GM21717 (cell line): ENCODE results near the gene SNW1.
"Not testable (repeated sequence)": the region's sequence is repeated elsewhere in the genome, so short reads cannot be mapped to it uniquely, and the experiment has no call there.

Experiments used
- ATAC-seq: cut with Tn5 transposase; IDR thresholded peaks from one replicate; pipeline ENCODE4 v1.9.1; 2021; ENCODE audit warnings: mild to moderate bottlenecking, moderate library complexity; ENCODE audit not compliant: unreplicated experiment

Gene SNW1

DNA sequence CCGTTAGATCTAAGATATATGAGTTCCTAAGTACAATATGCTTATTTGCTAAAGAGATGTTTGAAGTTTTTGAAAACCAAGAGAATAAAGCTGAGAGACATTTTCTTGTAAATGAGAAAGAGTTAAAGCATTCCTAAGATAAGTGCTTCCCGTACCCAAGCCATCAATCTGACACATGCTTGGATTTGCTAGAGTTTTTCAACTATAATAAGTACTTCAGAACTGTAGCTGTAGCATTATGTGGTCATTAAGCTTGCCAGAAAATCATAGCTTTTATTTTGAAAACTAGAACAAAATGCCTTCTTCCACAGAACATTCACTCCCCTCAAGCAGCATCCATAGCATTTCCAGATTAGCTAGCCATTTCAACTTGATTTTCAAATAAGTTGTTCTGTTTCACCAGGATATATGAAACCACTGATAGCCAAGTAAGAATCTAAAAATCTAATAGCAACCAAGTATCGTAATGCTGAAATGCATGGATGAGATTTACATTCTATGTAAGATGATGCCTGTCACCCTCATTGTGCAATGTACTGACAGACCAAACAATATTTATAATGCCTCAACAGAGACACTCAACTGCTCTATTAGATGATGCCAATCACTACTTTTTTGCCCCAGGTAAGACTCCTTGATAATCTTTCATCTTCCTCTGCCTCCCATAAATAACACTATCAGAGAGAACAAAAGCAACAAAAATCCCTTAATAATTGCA, 8.0 kb downstream of the SNW1 start:
- ATAC-seq: no peak

DNA sequence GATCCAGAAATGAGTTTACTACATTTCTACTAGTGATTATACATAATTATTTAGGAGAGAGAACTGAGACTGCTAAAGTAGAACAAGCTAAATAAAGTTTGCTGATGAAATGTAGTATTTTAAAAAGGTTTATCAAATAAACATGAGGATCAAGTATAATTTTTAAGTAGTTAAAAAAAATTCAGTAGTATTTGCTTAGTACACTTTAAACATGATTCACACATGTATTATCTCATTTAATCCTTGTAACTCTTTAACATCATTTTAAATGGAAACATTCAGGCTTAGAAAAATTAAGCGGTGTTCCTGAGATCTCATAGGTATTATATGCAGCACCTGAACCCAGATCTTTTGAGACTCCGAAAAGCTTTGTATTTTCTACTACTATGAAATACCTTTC, 8.7 kb downstream of the SNW1 start:
- no peak for ATAC-seq

DNA sequence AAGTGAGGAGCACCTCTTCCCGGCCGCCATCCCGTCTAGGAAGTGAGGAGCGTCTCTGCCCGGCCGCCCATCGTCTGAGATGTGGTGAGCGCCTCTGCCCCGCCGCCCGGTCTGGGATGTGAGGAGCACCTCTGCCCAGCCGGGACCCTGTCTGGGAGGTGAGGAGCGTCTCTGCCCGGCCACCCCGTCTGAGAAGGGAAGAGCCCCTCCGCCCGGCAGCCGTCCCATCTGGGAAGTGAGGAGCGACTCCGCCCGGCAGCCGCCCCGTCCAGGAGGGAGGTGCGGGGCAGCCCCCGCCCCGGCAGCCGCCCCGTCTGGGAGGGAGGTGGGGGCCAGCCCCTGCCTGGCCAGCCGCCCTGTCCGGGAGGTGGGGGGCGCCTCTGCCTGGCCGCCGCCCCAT, 13.5 kb downstream of the SNW1 start:
- ATAC-seq: not testable (repeated sequence)

DNA sequence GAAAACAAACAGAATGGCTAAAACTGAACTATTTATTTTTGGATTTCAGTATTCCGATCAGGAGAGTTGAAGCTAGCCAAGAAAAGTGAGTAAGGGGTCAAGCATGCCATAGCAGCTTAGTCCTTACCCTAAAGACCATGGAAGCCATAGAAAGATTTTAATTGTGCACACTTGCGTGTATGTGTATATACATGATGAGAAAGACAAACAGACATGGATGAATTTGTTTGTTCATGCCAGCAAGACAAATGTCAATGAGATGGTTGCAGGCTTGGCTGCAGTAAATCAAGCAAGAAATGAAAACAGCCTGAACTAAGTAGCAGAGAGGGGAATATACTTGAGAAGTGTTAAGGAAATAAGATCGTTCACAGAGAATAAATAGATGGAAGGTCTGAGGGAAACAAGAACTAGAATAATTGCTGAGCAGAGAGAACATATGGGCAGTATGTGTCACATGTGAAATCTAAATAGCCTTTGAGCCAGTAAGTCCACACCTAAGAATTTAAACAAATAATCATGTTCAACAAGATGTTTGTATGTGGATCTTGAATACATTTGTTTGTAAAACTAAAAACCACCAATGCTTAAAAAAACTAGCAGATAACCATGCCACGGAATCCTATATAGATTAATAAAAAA, 14.8 kb downstream of the SNW1 start:
- no peak for ATAC-seq

DNA sequence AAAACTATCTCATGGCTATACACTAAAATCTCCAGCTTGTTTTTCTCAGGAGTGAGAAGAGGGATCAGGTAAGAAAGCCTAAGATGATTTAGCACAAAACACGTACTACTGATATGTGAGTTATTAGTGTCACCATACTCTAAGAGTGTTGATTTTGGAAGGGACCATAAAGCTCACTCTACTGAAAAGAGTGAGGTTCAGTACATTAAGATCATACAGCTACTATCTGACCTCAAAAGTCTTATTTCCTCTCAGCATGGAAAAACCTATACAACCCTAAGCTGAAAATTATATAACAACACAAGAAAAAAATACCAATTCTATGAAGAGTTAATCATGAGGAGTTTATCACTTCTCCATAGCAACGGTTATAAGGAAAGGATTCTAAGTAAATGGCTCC, 19.5 kb downstream of the SNW1 start:
- ATAC-seq: no peak

DNA sequence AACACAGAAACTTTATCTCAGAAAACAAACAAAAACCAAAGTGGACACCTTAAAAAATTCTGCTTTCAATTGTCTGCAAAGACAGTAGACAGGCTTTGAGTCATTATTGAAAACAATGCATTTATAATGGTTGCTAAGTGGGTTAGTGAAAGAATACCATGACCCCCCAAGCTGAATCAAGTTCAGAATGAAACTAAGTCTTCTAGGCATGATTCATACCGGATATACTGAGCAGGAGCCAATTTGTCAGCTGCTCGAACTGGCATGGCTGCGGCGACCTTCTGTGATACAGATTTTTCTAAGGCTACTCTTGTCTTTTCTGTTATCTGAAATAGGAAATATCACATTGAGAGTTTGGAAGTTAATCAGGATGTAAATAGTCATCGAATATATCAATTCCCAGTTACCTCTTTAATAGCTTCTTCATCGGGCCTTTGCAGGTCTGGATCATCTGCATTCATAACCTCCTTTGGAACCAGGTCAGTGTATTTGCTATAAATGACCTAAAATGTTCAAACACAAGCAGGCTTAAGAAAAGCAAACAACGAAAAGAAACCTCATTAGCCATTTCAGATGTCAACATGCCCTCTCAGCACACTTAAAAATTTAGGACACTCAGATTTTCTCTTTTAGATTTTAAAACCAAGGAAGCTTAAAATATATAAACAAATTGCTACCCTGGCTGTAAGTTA, 22.3 kb downstream of the SNW1 start:
- ATAC-seq: no peak

DNA sequence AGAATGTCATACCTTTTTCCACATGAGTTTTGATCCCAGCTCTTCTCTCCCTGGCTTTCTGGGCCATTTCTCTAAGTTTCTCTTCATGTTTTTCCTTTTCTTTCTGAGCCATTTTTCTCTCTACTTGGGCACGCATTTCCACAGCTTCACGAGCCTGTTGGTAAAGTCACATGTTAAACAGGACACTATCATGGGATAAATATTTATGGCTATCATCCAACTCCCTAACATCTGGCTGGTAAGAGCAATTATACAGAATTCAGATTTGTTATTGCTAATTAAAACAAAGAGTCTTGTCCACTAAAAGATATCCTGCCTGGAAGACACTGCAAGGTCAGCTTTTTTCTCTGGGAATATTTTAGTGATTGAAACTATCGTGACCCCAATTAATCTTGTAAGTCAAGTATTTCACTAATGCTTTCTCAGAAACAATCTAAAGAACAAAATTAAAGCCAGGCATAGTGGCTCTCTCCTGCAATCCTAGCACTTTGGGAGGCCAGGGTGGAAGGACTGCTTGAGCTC, 29.9 kb downstream of the SNW1 start:
- ATAC-seq: no peak

DNA sequence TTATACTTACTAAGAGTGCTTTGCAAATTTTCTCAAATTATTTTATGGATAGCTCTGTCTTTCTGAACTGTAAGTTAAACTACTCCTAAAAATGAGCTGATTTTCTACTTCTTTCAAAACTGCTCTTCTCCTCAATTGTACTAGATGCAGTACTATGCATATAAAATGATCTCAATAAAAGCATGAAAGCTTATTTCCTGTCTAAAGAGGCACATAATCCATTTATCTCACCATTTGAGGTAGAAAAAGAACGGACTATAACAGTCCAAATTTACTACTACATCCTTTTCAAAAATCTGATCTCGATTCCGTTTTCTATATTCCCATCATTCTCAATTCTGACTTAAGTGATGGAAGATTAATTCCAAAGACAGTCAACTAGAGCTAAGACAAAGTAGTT, 38.7 kb downstream of the SNW1 start:
- no peak for ATAC-seq

DNA sequence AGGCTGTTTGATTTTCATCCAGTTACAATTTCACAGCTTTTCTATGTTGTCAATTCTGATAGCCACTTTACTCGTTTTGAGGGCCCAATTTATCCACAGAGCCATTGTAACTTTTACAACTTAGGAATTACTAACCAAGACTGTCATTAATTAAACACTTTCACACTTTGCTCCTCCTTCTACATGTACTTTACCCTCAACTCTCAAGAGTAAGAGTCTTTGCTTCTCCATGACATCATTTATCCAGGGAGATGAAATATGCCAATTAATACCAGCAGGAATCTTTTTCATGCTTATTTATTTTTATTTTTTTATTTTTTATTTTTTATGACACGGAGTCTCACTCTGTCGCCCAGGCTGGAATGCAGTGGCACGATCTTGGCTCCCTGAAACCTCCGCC, 39.5 kb downstream of the SNW1 start:
- ATAC-seq: no peak

DNA sequence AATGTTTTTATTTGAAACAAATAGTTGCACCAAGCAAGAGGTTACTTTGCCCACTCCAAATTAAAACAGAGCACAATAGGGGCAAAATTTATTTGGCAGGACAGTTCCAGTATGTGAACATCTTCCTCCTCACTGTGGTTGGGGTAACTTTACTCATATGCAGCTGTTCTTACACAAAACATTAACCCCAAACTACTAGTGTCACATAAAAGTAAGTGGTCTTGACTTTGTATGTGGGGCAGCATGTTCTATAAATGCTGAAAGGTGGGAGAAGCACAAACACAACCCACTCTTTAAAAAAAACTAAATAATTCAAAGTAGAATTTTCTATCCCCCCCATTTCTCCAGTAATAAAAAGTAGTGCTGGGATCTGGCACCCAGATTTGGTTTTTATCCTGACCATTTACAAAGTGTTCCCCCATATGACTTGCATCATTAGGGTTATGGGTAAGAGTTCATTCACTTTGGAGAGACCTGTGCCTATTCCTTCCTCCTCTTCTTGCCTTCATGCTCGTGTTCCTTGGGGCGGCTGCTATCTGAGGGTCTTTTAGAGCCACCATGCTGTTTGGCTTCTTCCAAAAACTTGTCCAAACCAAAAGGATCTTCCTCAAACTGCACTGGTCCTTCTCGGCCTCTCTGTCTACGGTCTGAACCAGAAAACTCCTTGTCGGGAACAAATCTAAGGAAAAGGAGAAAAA, 43.2 kb downstream of the SNW1 start:
- no peak for ATAC-seq

DNA sequence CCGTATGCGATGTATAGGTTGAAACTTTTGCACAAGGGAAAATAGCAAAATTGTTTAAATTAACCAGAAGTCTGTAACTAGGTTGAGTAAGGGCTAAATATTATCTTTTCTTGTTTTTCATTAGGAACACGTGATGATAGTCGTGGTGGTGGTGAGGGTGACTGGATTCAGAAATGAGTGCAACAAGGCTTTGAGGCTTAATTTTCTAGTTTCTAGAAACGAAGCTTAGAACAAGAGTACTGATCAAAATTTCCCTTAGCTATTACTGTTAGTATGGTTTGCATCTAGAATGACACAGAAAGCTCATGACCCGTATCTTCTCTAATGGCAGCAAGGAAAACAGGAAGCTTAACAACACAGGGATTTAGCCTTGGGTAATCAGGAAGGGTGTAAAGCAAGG, 46.0 kb downstream of the SNW1 start:
- ATAC-seq: no peak

DNA sequence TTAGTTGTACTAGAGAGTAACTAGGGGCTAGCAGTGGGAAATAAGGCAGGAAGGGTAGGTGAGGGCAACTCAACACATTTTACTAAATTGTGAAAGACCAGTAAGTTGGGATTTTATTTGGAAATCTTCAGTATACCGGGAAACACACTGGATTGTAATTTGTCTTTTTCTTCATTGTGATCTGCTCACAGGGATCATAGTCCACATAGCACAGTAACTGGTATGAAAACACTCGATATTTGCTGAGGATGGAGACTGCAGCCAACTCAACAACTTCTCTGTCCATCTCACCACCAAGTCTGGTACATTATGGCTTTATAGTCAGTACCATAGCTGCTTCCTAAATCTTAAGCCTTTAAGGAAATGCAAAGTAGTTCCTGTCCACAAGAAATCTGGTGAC, 50.6 kb downstream of the SNW1 start:
- ATAC-seq: no peak

DNA sequence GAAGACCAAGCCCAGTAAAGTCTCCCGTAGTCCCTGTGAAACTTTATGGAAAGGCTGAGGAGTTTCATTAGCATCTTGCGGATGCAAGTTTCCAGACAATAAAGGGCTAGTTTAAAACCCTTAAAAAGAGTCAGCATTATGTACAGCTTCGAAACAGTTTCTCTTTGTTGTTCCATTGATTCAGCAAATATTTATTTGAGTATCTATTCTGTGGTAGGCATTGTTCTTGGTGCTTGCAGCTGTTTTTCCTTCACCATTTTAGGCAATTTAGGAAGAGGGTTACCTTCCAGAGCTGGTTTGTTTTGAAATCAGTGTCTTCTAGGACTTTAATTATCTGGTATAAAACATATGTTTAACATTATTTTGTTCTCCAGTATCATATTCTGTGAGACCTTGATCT, 51.5 kb downstream of the SNW1 start:
- ATAC-seq: no peak

DNA sequence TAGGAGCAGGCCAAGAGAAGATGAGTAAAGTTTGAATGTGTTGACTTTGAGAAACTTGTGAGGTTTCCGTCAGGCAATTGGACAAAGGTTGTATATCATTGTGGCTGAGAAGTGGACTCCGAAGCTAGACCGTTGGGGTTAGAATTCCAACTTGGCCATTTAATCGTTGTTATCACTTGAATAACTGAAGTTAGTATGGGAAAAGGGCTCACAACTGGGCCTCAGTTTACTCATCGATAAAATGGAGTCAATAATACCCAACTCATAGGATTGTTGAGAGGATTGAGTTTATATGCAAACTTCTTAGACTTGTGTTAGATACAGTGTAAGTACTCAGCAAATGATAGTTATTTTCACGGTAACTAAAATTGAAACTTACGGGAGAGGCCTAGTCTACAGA, 52.2 kb downstream of the SNW1 start:
- no peak for ATAC-seq

DNA sequence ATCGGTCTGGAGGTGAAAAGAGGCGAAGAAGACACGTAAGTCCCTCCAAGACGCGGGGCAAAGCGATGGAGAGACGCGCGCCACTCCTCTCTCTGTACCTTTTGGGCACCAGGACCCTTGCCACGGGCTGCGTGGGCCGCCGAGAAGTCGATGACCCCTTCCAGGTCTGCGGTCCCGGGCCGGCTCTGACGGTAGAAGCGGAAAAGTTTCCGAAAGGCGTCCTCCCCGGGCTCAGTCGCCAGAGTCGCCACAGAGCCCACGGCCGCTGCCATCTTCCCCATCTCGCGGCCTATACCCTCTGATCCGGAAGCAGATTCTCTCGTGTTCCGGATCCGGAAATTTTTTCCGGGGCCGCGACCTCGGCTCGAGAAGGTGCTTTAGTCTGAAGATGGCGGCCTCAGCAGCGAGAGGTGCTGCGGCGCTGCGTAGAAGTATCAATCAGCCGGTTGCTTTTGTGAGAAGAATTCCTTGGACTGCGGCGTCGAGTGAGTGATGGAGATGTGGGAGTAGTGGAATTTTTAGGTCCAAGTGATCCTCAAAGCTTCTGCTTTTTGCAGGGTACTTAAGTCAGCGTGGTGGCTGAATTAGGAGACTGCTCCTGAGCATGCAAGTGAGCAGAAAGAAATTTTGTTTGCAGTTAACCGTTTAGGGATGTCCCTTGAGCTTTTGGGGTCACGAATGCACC, 53.1 kb downstream of the SNW1 start, which contains the start of the genes ALKBH1 and SLIRP:
Gene ALKBH1 (minus strand): TSS at position 300 of the 685 bp plus-strand sequence. CDS start 19 bp downstream, at position 281.
Gene SLIRP (plus strand): TSS at position 380 of the 685 bp plus-strand sequence. CDS start 9 bp downstream, at position 389.
- peak; percentile 98 for ATAC-seq

DNA sequence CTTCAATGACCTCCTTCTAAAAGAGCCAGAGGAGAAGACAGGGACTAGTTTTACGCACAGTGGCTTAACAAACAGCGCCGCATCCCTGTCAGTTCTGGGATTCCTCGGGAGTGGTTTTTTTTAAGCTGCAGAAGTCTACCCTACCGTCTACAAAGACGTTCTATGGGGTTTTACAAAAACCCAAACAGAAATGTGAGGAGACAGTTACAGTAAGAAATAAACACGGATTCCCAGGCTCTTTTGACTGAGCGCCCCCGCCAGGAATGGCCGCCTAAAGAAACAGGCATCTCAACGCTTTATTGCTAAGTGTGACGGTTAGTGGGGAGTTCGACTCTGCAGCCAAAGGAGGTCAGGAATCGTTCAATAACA, 53.6 kb downstream of the SNW1 start:
- ATAC-seq: peak; percentile 19

DNA sequence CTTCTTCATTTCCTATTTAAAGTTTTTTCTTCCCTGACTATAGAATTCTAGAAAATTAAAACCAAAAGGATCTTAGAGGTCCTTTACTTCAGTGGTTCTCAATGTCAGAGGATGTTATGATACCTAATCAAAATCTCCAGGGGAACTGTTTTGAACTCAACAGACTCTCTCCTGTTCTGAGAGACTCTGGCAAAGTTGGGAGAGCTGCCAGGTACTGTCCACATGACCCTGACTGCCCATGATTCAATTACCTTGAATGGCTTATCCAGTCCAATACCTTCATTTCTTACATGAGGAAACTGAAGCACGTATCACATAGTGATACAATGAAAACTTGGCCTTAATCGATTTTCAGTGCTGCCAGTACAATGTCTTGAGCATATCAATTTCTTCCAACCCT, 69.7 kb downstream of the SNW1 start:
- ATAC-seq: no peak

DNA sequence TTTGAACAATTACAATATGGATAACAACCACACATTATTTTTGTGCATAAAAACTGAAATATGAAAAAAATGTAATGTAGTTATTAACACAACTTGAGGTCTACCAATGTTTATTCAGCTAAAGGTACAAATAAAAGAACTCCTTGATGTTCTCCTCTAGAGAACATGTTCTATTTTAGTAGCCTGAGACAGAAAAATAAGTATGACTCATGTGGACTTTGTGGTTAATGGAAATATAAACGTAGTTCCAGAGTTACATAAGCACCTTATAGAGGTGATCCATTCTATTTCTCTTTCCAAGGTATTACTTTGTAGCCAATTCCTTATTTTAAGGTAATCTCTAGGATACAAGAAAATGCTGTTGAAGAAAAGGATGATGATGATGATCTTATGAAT, 78.8 kb downstream of the SNW1 start:
- no peak for ATAC-seq

DNA sequence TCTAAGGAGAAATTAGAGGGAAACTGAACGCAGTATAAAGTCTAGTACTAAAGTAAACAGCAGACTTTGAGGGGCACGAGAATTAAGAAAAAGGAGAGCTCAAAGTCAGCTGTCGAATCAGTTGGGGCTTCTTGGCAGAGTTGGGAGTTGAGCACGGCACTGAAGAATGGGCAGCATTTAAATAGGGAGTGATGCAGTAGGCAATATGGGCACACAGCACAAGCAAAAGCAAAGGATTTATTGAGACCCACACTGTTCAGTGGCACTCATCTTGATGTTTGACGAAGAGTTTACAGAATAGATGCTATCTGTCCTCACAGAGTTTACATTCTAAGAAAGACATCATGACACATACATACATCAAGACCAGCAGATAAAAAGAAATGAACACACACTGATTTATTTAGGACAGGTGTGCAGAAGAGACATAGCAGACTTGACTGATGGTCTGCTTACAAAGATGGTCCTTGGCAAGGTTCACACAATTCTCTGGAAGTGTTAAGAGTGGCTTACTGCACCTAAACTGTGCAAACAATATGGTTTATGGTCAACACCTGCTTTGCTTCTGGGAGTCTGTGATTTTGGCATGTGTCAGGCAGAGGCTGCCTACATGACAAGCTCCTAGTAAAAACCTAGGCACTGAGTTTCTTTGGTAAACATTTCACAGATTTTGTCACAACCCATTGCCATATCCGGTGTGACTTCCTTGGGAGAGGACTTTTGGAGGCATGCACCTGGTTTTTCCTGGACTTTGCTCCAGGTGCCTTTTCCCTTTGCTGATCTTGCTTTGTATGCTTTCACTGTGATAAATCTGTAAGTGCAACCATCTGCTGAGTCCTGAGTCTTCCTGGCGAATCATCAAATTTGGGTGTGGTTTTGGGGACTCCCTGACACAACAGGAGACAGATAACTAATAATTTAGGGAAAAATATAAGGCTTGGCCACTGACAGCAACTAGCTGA, 79.5 kb downstream of the SNW1 start:
- no peak for ATAC-seq

DNA sequence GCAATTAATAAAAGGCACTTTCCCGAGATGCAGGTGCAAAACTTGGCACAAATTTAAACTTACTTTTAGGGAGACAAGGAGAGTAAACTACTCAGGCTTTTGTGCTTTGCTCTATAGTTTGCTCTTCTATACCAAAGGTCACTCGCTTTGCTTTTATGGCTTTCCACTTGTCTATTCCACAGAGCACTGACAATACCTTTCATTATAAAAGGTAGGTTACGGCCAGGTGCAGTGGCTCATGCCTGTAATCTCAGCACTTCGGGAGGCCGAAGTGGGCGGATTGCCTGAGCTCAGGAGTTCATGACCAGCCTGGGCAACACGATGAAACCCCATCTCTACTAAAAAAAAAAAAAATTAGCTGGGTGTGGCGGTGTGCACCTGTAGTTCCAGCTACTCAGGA, 86.0 kb downstream of the SNW1 start:
- ATAC-seq: no peak
